Hematopoietic multipotent progenitor cell (in vitro differentiated cells): ENCODE results near the gene CHN2. TPM values are rescaled to one million over a fixed set of nuclear protein-coding genes. Genes with fewer than 3 reads are reported as not detected.

ENCODE experiments used
- DNase-seq, 3 donors: peaks; one replicate each; pipeline ENCODE4 v3.0.0-alpha.2; 2011 to 2015; ENCODE audit warnings: low read depth in 2 of 3, low spot score in 2 of 3
- total RNA-seq: library from RNA; depleted of rRNA; stranded (reverse); fragments of >200 nt; gene quantifications from one replicate; pipeline ENCODE4 v1.2.3, GENCODE V29; 2012

CHN2 gene
- total RNA-seq, 1 donor: 6.7 TPM

DNA sequence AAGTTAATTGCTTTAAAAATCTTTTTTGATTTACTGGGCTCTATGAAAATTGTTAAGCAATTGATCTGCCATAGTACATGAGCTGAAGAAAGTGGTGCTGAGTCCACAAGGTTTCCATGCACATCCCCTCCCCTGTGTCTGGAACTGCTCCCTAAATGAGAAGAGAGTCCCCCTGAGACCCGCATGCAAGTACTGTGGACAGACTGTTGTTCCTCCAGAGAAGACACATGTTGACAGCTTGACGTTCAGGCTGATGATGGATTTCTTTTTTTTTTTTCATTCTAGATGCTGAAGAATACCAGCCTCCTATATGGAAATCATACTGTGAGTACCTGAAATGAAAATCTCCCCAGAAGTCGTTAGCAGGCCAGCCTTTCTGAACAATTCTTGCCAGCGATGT lies 159.8 kb downstream of the CHN2 start:
- DNase-seq: no peak

DNA sequence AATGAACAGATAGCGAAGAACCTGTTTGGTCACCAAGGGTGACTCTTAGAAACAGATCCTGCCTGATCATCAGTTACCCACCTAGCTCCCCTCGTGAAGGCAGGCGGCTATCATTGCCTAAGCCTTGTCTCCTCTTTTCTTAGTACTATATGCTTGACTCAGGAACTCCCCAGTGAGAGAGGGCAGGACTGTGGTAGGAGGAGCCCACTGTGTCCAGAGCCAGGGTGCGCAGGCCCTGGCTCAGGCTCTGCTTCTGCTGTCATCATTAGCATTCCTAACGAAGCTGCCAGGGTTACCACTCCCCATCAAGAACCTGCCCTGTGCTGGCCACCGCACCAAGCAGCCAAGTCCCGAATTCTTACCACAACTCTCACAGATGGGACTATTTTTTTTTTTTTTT lies 160.8 kb downstream of the CHN2 start:
- no peak for DNase-seq

DNA sequence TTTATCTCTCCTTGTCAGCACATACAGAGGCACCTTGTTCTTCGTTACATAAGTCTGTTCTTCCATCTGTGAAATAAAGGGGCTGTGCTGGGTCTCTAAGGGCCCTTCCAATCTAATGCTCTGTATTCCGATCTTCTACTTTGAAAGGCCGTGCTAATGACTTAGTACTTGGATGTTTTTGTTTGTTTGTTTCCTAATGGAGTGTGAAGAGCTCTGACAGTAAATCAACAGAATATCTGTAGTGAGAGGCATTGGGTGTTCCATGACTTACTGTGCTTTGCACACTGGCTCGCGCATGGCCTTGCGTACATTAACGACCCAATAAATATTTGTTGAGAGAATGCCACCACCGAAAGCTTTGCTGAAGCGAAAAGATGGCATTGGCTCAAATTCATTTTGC lies 162.1 kb downstream of the CHN2 start:
- DNase-seq: no peak

DNA sequence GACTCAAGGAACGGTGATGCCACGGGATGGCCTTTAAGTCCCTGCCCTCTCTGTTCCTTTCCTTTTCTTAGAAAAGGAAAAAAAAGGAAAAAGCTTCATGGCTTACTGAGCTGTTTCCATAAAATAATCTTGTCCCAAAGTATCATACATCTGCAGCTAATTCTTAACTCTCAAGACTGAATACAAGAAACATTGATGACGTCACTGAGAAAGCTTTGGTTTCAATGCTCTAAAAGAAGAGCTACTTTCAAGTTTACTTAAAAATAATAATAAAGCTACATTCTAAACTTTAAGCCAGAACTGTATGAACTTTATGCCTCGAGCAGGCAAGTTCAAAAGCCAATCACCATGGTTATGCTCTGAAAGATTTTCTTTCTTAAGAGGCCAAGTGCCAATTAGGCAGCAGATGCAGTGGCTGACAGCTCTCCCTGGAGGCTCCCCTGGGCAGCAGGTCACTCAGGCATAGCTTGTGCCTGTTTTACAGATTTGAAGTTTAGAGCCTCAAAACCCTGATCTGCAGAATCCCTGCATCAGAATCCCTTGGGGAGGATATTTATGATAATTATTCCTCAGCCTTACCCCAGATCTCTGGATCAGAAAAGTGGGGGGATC lies 165.0 kb downstream of the CHN2 start:
- no peak for DNase-seq

DNA sequence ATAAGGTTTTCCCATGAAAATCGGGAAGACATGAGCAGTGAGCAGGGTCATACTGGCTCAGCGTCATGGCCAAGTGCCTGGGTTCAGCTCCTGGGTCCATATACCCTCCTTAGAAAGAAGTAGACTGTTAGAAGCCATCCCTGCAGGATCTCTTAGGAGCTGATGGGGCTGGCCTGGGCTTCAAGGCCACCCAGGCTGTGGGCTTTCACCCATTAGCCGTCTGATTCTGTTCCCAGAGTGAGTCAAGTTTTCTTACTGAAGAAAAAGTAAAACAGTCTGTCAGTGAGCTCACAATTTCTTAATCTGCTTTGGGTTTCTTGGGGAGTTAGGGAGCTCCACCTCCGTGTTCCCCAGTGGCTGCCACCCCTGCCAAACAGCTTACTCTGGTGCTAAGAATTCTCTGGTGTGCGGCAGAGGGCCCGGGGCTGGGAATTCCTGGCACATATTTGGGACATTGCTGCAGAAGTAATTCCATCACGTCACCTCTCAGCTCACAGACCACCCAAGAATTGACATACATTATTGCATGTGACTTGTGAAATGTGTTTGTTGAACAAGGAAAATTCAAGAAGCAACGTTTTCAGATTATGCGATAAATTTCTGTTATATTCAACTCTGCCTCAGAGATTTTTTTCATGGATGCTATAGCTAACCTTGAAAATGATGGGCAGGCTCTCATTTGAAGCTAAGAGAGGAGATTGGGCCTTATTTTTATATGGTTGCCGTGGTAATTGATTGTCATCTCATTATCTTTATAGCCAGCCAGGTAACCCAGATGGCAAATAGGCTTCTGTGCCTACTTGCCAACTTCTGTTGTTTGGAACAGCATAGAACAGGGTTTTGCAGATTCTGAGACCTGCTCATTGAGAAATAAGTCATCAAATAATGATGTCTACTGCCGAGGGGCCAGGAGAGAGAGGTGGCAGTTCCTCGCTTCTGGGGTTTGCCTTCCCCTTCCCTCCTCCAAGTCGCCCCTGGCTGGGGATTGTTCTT lies 166.4 kb downstream of the CHN2 start:
- no peak for DNase-seq

DNA sequence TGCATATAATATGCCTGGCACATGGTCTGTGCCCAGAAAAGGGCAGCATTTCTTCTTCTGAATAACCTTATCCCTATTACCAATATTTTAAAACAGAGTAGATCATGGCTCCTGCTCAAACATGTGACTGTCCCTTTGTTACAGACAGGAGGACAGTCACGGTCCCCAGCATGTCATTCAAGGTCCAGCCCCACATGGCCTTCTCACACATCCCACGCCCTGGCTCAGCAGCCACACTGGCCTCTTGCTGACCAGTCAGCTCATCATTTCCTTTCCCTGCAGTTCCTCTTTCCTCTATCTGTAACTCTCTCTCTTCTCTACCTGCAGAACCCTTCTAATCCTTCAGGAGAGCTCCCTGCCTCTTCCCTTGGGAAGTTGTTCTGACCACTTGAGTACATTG lies 167.8 kb downstream of the CHN2 start:
- no peak for DNase-seq

DNA sequence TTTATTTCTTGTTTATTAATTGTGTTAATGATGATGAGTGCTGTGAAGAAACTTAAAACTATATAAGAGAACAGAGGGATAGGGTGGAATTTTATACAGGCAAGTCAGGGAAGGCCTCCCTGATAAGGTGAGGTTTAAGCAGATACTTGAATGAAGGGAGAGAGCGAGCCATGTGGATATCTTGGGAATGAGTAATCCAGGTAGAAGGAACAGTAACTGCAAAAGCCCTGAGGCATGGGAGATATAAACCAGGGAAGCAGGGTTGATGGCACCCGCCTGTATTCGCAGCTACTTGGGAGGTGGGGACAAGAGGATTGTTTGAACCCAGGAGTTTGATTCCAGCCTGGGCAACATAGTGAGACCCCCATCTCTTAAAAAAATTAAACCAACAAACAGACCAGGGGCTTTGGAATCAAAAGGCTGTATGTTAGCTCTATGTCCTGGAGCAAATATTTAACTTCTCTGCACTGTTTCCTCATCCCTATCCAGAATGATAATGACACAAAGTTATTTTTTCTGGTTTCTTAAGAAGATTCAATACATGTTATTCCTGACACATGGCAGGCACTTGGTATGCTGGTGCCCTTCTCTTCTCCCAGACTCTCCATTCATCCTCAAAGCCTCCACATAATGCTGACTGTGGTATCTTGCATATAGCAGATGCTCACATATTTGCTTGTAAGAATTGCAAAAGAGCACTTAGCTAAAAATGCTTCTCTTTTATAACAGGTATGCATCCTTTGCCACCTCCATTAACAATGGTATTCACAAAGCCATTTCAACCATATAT lies 169.3 kb downstream of the CHN2 start:
- DNase-seq: no peak

DNA sequence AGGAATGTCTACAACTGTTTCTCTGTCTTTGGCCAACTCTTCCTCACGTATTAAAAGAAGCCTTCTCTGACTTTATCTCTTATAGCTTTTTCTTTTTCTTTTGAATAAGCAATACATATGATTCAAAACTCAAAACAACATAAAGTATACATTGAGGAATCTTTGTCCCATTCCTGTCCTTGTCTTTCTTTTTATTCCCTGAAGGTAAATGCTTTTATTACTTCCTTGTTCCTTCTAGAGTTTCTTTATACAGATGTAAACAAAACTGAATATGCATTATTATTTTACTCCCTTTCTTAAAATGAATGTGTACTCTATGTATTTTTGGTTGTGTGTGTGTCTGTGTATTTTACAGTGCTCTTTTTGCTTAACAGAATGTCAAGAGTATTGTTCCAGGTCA lies 170.1 kb downstream of the CHN2 start:
- no peak for DNase-seq

DNA sequence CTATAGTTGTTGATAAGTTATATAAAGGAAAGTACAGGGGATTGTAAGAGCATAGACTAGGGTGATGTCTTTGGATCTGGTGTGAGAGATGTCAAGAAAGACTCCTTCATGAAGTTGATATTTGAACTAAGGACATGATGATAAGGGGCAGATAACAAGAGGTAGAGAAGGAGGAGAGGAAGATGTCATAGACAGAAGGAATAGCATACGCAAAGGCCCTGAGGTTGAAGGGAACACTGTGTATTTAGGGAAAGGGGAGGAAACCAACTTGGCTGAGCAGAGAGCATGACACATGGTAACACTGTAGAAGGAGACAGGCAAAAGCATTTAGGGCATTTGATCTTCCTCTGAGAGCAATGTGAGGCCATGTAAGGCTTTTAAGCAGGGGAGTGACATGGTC lies 170.8 kb downstream of the CHN2 start:
- no peak for DNase-seq

DNA sequence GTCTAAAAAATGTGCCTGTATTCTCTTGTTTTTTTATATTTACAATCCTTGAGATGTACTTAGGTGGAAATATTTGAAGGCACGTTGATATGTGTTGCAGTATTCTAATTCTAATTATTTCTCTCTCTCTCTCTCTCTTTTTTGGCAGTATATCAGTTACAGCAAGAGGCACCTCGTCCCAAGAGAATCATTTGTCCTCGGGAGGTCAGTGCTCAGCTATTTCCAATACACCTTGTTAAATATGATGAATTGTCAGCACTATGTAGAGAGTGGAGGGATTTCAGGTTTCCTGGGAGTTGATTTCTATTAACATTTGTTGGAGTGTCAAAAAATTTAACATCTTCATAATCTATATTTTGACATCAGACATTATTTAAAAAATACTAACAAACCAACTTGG lies 173.2 kb downstream of the CHN2 start:
- no peak for DNase-seq

DNA sequence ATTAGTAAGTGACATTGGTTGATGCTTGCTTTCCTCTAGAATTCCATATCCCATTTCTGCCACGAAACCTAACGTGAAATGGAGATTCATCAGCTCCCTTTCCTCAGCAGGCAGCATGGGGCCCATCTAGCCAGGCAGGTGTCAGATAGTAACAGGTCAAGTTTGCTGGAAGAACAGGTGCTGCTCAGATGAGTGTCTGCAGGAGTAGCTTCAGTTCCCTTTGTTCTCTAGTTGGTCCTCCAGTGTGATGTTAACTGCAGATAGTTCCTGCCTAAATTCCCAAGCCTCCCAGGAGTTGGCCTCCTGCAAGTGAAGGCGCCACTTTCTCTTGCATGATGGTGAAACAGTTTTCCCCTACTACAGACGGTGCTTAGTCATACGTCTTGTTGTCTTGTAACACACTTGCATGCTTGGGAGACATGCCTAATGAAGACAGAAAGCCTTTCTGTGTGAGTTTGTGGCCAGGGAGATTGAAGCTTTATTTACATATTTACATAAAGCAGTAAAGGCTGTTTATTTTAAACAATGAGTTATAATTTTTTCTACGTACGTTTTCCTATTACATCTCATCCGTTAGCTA lies 175.4 kb downstream of the CHN2 start:
- DNase-seq: no peak

DNA sequence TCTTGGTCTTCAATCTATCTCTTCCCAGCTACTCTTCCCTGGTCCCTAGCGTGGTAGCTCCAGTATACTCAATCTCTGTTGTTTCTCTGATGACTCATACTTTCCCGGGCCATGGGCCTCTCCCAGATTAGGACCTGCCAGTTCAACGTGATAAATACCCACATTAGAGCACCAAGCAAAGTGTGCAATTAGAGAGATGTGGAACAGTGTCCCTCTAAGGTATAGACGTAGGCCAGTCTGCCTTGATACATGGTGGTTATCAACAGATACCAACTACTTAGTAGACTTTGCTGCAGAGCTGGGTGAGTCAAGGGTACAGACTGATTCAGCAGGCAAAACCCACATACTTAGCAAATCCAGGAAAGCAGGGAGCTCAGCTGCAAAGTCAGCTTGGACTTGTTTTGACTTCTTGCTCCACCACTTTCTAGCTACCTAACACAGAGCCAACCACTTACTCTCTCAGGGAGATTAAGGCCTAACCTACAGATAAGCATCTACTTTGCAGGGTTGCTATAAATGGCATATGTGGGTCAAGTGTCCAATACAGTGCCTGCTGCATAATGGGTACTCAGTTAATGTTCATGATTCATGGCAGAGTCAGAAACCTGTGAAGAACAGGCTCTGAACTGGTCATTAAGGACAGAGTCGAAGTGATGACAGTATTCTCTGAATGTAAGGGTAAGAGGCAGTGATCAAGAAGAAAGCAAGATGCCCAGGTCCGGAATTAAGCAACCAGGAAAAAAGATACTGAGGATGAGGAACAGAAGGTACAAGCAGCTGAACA lies 176.1 kb downstream of the CHN2 start:
- no peak for DNase-seq

DNA sequence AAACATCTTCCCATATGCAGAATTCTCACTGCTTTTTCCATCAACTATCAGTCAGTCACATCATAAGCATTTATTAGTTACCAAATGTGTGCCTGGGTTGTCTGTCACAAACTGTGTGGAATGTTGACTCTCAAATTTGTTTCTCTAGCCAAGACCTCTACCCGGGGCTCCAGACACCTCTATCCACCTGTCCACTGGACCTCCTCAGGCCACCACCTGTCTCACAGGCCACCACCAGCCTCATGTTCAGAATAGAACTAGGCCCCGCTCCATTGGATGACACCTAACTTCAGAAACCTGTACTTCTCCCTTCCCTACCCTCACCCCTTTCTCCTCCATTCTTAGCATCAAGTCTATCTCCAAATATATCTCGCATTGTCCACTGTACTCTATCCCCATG lies 176.9 kb downstream of the CHN2 start:
- DNase-seq: no peak

DNA sequence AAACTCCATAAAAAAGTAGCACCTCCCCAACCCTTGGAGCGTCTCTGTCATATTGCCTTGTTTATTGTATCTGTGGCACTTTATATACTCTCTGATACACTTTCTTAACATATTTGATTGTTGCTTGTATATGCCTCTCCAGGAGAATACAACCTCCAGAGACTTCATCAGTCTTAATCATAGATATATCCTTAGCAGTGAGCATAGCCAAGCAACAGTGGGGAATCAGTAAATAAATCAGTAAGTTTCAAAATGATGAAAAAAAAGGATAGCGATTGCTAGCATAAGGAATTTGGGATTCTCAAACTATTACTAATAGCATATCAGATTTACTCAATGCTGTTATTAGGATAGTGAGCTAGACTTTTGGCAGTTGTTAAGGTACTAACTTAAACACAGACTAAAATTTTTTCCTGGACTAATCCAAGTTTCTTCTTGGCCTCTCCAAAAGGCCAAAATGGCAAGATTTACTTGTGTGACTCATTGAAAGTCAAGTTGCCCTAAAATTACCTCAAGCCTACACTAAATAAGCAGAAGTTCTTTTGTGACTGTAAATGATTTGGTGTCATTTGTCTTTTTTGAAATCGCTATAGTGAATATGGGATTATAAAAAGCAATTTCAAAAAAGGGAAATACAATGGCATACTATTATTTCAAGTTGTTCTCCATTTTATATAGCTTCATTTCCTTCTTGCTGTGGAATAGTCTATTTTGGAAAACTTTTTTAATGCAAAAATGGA lies 177.9 kb downstream of the CHN2 start:
- DNase-seq: peak in 1 of 3 donors; percentile 11

DNA sequence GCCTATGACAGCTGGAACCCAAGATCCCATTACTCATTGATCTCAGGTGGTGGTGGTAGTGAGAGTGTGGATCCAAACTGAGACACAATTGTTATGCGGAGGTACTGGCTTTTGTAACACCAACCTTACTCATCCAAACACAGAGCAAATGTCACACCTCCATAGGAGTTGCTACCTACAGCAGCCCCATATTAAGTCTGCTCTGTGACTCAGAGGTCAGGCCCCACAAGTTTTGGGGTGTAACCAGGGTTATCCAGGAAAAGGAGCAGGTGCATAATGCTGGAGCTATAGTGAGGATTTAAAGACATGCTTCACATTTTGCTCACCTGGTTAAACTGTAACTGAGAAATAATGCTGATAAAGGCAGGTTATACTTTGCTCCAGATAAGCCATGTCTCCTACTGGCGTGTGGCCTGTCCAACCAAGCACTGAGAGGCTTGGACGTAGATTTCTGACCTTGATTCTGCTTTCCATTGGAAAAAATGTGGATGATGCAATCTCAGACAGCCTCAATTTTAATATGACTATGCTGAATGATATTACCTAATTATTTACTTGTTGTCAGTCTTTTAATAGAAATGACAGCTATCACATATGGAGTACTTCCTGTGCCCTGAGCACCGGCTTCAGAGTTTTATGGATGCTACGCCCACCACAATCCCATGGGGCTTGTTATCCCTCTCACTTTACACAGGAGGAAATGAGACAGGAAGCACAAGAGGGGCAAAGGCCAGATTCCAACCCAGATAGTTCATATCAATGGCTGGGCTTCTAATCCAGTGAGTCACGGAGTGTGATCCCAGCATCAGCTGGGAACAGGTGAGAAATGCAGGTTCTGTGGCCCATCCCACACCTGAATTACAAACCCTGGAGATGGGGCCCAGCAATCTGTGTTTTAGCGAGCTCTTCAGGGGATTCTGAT lies 181.3 kb downstream of the CHN2 start:
- no peak for DNase-seq

DNA sequence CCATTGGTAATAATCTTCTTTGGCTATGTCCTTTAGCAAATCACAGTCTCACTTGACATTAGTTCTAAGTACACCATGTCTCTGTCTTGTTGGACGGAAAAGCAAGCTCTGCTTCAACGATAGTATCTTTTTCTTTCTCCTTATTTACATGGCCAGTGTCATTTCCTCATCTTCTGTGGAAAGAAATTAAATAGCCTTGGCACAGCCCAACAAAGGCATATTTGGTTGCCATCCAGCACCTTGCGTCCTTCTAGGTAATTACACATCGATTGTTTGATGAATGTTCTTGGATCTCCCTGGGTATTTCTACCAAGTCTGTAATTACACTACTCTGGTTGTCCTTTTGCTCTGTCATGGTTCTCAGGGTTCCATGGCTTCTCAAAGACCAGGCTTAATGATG lies 183.1 kb downstream of the CHN2 start:
- no peak for DNase-seq

DNA sequence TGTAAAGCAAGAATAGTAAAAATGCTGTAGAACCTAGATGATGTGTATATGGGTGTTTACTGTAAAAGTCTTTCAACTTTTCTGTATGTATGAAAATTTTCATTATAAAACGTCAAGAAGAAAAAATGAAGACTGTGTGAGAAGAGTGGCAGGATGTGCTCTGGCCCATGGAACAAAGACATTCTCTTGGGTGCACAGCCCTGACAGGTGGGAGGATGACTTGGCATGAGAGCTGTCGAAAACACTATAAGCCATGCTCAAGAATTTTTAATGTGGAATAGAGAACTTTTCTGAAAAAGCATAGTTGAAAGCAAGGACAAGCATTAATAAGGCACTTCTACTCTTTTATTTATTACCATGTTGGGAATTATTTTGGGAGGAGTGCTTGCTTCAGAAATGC lies 185.0 kb downstream of the CHN2 start:
- no peak for DNase-seq
